DMS 273 treated with DMSO at 0.1 percent for 48 hours (cell line): ENCODE results near the gene SBNO2.

Experiments used
- DNase-seq: peaks from one replicate; lab custom pipeline; 2025; lab: John Stamatoyannopoulos, UW

SBNO2 gene

DNA sequence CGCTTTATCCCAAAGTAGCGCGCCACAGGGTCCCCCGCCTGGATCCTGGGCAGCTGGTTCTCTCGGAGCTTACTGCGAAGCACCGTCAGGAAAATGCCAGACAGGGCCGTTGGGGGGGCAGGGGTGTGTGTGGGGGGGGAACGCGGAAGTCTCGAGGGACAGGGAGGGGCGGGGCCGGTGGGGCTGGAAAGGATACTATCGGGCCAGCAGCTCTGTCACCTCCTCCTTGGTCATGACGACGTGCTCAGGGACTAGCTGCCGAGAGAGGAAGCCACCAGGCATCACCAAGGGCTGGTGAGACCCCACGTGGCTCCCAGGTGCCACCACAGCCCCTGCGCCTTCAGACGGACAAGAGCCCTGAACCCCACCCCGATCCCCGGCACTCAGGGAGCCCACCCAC lies 84.2 kb downstream of the SBNO2 start:
- DNase-seq = no peak

DNA sequence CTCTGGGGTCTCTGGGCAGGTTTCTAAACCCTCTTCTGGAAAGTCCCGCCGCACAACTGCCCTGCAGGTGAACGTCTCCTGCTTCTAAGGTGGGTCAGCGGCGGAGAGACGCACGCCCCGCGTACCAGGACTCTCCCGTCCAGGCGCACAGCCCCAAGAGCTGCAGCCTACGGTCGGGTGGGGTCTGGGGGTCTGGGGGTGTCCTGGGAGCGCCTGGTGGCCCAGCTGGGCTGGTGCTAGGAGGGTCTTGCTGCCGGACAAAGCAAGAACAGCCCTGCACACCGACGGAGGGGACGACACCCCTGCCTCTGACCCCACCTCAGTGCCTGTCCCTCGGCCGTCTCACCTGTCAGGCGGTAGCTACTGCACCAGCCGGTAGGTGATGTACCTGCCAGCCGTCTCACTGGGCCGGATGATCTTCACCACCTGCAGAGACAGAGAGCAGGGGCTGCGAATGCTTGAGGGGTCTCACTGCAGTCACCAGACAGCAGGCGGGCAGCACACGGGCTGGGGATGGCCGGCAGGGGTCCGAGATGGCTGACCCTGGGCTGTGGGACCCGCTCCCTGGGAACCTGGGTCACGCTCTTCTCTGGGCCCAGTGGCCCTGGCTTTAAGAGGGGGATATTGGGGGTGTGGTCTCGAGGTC lies 84.8 kb downstream of the SBNO2 start:
- DNase-seq = no peak

DNA sequence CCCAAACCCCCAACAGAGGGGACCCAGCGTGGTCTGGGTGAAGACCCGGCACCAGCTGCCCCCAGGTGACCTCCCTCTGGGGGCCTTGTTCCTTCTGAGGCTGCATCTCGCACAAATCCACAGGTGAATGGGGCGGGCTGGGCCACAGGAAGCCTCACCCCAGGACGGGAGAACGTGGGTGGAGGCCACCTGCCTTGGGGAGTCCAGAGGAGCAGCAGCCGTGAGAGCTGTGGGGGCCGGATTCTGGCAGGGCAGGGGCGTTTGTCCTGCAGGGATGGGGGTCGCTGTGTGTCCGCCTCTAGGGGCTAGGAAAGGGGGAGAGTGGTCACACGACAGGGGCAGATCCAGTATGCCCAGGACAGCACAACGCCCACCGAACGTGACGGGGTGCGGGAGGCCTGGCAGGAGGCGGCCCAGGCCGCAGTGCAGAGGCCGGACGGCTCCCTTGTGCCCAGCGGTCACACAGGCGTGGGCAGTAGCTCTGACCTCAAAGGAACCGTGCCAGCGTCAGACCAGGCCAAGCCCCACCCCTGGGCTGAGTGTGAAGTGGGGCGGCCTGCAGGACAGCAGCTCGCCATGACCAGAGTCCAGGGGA lies 85.6 kb downstream of the SBNO2 start:
- no peak for DNase-seq

DNA sequence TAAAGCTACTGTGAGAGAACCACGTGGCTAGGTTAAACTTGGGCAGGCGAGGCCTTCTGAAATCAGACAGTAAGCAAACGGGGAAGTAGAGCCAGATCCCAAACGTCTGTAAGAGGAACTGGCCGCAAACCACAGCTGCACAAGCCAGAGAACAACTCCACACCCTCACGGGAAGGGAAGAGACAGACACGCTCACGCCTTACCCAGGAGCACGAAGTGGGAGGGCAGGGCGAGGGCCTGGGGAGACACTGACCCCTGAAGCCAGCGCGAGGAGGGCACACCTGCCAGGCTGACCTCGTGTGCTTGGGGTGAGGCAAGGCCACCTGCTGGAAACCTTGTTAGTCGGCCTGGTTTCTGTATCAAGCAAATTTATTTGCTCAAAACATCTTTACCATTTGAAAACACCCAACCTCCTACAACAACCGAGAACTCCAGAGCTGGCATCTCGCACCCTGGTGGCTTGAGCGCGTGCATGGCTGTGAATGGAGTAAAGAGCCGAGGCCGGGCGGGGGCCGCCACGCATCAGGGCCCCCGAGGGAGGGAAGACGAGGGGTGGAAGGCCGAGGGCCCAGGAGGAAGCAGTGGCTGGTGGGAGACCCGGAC lies 86.2 kb downstream of the SBNO2 start:
- no peak for DNase-seq

DNA sequence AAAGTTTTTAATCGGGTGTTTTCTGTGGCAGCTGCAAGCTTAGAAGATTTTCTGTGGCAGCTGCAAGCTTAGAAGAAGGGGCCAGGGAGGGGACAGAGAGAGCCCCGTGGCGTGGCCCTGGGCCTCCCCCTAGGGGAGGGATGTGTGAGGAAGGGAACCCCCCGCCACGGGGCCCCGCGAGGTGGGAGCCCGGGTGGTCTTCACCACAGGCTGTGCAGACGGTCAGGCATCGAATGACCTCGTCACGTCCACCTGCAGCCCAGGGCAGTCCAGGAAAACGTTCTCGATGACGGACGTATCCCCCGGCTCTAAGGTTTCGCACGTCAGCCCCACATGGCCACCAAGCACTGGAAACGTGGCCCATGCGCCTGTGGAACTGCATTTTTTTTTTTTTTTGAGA lies 87.5 kb downstream of the SBNO2 start:
- no peak for DNase-seq

DNA sequence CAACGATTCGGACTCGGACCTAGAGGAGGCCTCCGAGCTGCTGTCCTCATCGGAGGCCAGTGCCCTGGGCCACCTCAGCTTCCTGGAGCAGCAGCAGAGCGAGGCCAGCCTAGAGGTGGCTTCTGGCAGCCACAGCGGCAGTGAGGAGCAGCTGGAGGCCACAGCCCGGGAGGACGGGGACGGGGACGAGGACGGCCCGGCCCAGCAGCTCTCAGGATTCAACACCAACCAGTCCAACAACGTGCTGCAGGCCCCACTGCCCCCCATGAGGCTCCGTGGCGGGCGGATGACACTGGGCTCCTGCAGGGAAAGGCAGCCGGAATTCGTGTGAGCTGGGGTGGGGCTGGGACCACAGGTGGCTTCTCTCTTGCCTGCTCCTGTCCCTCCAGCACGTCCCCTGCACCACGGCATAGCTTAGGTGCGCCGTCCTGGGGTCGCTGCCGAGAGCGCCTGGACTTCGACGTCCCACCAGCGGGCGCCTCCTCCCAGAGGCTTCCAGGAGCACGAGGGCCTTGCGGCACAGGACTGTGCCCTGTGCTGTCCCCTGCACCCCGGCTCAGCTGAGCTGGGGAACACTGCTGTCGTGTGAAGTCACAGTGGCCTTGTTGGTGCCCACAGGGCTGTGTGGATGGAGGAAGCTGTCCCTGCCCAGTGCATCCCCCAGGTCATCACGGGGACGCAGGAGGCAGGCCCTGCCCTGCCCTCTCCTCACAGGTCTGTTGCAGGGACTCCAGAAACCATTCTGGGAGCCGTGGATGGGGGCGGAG lies 88.2 kb downstream of the SBNO2 start:
- no peak for DNase-seq

DNA sequence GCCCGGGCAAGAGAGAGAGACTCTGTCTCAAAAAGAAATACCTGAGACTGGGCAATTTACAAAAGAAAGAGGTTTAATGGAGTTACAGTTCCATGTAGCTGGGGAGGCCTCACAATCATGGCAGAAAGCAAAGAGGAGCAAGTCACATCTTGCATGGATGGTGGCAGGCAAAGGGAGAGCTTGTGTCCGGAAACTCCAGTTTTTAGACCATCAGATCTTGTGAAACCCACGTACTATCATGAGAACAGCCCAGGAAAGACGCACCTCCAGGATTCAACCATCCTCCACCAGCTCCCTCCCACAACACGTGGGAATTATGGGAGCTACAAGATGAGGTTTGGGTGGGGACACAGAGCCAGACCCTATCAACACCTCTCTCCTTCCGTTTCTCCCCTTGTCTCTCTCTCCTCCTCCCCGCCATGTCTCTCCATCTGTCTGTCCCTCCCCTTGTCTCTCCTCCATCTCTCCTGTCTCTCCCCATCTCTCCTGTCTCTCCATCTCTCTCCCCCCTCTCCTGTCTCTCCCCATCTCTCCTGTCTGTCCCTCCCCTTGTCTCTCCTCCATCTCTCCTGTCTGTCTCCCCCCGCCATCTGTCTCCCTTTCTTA lies 88.9 kb downstream of the SBNO2 start:
- DNase-seq = no peak

DNA sequence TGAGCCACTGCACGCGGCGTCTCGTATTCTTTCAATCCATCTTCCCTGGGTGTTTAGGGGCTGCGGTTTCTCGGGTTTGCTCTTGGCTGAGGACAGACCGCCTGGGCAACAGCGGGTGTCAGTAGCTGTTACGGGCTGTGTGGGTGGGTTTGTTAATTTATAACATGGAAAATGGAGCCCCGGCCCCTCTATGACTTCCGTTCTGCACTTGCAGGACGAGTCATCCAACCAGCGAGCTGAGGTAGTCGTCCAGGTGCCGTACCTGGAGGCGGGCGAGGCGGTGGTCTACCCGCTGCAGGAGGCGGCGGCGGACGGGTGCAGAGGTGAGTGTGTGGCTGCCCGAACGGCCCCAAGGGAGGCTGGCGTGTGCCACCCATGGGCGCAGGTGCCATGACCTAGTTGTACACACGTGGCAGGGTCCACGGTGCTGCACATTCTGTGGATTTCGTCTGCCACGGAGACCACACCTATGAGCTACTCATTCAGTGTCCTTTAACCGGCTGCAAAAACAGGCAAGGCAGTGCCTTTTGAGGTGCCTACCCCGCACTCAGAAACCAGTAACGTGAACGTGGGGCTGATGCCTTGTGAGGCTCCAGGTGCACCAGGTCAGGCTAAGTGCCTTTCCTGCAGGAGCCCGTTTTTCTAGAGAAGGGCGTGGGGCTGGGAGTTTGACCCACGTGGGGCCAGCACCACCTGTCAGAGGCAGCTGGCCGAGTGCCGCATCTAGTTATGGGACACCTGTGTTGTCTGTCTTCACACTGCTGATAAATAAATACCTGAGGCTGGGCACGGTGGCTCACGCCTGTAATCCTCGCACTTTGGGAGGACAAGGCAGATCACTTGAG lies 89.8 kb downstream of the SBNO2 start:
- DNase-seq = no peak

DNA sequence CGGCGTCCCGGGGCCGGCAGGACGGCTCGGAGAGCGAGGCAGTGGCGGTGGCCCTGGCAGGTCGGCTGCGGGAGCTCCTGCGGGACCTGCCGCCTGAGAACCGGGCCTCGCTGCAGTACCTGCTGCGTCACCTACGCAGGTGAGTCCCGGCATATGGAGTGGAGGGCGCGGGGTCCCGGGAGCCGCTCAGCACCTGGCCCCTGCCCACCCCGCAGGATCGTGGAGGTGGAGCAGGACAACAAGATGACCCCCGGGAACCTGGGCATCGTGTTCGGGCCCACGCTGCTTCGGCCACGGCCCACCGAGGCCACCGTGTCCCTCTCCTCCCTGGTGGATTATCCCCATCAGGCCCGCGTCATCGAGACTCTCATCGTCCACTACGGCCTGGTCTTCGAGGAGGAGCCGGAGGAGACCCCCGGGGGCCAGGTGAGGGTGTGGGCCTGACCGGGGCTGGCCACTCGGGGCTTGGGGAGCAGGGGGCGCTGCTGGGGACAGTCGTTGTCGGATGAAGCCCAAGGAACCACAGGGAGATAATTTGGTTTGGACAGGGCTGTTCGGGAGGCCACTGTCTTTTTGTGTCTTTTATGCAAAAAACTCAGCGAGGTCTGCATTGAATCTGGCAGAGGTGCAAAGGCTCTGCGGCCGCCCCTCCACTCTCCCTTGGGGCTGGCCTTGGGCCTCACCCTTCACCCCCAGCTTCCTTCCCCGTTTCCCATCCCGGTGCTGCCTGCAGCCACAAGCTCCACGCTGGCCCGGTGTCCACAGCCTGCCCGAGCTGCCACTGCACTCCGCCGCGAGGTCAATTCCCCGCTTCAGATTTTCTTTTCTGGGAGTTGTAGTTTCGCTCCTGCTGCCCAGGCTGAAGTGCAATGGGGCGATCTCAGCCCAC lies 90.9 kb downstream of the SBNO2 start:
- no peak for DNase-seq

DNA sequence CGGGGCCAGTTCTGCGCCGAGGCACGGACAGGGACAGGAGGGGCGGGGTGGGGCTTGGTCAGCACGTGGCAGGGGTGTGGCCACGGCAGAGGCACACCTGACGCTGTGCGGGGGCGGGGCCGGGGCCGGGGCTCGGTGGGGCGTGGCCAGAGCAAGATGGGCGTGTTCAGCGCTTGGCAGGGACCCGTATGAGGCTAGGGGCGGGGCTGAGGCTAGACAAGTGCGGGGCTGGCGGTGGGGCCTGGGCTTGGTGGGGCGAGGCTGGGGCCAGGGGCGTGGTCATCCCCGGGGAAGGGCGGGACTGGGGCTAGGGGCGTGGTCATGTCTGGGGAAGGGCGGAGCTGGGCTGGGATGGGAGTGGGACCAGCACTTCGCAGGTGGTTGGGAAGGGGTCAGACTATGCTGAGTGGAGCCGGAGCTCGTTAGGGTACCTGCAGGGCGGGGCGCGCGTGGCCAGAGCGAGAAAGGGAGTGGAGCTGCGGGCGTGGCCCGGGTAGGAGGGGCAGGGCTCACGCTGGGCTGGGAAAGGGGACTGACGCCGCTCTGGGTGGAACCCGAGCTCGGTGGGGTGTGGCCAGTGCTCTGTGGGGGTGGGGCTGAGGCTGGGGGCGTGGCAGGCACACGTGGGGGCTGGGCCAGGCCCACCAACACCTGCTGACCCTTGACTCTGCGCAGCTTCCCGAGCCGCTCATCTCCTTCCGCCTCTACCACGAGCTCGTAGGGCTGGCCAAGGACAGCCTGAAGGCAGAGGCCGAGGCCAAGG lies 91.7 kb downstream of the SBNO2 start:
- no peak for DNase-seq

DNA sequence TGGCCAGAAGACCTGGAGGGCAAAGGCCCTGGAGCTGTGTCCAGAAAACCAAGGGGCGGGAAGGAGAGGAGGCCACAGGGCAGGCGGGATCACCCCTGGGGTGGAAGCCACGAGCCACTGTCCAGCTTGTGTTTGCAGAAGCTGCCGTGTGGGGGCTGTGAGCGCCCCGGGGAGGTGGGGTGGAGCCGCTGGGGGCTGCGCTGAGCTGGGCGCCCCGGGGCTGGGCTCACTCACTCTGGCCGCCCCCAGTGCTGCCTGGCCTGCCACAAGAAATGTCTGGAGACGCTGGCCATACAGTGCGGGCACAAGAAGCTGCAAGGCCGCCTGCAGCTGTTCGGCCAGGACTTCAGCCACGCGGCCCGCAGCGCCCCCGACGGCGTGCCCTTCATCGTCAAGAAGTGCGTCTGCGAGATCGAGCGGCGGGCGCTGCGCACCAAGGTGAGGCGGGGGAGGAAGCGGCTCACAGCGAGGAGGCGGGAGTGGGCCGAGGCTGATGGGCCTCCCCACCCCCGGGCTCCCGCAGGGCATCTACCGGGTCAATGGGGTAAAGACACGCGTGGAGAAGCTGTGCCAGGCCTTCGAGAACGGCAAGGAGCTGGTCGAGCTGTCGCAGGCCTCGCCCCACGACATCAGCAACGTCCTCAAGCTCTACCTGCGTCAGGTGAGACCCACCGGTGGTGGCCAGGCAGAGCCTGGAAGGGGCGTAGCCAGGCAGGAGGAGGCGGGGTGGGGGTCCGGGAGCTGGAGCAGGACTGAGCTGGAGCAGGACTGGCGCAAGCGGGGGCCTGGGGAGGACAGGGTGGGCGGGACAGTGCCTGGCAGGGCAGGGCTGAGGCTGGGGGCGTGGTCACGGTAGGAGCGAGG lies 92.5 kb downstream of the SBNO2 start:
- no peak for DNase-seq

DNA sequence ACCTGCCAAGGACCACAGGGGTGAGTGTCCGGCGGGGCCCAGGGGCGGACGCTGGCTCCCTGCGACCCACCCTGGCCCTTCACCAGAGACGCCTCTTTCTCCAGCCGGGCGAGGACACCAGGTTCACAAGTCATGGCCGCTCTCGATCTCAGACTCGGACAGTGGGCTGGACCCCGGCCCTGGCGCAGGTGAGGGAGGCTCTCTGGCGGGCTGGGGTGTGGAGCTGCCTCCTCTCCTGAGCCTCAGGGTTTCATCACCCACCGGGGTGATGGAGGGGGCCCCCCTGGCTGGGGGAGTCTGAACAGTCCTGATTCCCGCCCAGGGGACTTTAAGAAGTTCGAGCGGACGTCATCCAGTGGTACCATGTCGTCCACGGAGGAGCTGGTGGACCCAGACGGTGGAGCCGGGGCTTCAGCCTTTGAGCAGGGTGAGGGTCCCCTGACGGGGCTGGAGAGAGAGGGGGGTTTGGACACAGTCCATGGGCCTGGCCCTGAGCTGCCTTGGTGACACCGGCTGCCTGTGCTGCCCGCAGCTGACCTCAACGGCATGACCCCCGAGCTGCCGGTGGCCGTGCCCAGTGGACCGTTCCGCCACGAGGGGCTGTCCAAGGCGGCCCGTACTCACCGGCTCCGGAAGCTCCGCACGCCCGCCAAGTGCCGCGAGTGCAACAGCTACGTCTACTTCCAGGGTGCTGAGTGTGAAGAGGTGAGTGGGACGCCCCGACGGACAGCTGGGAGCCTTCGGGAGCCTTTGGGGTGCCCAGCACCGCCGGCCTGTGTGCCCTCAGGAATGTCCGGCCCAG lies 93.5 kb downstream of the SBNO2 start:
- no peak for DNase-seq

DNA sequence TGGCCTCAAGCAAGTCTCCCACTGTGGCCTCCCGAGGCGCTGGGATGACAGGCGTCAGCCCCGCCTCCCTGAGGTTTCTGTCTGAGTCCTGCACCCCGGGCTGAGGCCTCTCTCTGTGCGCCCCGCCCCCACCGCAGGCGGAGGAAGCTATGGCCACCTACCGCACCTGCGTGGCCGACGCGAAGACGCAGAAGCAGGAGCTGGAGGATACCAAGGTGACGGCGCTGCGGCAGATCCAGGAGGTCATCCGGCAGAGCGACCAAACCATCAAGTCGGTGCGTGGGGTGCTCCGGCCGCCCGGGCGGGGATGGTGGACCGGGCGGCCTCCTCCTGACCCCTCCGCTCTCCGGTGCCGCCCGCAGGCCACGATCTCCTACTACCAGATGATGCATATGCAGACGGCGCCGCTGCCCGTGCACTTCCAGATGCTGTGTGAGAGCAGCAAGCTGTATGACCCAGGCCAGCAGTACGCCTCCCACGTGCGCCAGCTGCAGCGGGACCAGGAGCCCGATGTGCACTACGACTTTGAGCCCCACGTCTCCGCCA lies 94.4 kb downstream of the SBNO2 start:
- DNase-seq = no peak

DNA sequence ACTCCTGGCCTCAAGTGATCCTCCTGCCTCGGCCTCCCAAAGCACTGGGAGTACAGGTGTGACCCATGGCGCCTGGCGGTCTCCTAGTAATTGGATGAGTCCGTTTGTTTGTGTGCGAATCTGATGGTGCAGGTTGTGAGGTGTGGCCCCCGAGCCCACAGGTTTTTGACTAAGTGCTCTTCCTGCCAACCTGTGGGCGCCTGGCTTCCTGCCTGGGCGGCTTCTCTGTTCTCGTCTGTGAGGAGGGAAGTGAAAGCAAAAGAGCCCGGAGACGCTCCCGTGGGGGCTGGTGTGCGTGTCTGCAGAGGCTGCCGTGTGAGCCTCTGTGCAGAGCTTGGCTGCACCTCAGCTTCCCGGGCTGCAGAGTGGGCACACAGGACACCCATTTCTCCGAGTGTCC lies 97.1 kb downstream of the SBNO2 start:
- no peak for DNase-seq

DNA sequence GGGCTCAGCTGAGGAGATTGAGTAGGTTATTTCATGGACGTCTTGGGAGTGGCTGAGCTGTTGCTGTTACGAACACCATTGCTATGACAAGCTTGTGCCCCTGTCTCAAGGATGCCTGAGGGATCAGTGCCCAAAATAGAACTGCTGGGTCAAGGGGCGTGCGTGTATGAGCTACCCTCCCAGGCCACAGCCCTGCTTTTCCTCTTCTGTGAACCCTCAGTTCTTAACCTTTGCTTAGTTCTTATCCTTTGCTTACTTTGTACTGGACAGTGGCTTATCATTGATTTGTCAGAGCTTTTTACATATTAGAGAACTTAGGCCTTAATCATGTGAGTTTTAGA lies 98.1 kb downstream of the SBNO2 start:
- no peak for DNase-seq

DNA sequence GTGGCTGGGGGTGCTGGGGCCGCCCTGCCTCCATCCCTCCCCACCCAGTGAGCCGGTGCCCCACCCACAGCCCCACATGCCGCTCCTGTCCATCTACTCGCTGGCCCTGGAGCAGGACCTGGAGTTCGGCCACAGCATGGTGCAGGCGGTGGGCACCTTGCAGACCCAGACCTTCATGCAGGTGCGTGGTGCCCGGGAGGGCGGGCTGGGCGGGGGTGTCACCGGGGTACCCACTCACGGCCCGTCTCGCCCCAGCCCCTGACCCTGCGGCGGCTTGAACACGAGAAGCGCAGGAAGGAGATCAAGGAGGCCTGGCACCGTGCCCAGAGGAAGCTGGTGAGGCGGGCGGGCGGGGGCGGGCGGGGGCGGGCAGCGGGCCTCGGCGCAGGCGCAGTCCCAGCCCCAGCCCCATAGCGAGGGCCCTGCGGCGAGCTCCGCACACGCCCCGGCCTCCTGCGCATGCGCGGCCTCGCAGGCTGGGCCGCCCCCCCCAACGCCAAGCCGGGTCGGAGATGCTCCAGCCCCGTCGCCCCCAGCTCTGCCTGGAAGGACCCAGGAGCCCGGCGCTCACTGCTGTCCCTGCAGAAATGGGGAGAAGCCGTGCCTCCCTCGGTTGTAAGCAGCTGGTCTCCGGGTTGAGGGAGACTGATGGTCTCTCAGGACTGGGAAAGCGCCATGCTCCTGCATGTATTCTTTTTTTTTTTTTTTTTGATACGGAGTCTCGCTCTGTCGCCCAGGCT lies 99.4 kb downstream of the SBNO2 start:
- DNase-seq = peak; percentile 58

DNA sequence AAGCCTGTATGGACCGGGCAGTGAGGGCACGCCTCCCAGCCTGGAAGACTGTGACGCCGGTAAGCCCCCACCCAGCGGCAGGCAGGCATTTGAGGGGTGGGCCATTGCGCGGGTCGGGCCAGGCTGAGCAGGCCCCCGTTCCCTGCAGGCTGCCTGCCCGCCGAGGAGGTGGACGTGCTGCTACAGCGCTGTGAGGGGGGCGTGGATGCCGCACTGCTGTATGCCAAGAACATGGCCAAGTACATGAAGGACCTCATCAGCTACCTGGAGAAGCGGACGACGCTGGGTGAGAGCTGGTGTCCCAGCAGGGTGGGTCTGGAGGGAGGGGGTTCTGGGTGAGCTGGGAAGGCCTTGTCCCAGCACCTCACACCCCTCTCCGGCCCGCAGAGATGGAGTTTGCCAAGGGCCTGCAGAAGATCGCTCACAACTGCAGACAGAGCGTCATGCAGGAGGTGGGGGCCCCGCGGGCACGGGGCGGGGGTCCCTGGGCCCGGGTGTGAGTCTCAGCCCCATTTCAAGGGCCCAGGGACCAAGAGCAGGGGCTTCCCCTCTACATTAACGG lies 100.0 kb downstream of the SBNO2 start:
- DNase-seq = no peak
